ENCODE measurements around the gene NEK11.

DNA sequence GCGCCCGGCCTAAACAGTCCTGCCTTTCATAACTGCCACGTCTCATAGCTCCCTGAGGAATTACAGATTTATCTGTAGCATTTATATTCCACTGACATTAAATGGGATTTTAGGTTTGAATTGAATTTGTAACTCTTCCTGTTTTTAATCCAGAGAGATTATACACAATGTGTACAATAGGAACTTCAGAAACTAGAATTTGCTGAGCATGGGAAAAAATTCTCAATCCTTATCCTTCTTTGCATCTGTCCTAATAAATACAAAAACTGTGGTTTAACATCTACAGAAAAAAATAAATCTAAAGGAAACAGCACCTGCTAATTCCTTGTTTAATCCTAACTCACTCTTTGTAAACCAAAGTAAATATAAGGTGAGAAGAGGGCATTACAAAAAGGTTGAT, 2.2 kb downstream of the NEK11 start:
- TF ChIP-seq, protein P1, sequence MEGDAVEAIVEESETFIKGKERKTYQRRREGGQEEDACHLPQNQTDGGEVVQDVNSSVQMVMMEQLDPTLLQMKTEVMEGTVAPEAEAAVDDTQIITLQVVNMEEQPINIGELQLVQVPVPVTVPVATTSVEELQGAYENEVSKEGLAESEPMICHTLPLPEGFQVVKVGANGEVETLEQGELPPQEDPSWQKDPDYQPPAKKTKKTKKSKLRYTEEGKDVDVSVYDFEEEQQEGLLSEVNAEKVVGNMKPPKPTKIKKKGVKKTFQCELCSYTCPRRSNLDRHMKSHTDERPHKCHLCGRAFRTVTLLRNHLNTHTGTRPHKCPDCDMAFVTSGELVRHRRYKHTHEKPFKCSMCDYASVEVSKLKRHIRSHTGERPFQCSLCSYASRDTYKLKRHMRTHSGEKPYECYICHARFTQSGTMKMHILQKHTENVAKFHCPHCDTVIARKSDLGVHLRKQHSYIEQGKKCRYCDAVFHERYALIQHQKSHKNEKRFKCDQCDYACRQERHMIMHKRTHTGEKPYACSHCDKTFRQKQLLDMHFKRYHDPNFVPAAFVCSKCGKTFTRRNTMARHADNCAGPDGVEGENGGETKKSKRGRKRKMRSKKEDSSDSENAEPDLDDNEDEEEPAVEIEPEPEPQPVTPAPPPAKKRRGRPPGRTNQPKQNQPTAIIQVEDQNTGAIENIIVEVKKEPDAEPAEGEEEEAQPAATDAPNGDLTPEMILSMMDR (conservative IDR thresholded peaks at IDR 0.05), result no peak
- no peak for TF ChIP-seq EZH2 (IDR thresholded peaks at IDR 0.05; ENCODE audit: low read depth)

Measured in PC-9 (cell line).